Left lung (tissue), 10 donors: ENCODE data around the gene EPB41L4A. TPM values are rescaled to one million over a fixed set of nuclear protein-coding genes. Genes with fewer than 3 reads are reported as not detected.

ENCODE experiments used
- ATAC-seq: fragments of 200-7000 bp; cut with Tn5 transposase; one replicate; pipeline ENCODE4 v1.9.1; 2020; ENCODE audit warnings: moderate library complexity
- DNase-seq, 4 donors: peaks; one replicate each; pipeline ENCODE4 v3.0.0-alpha.2; 2013 to 2020
- H3K27ac ChIP-seq, 2 donors: fragments of 200-600 bp; sonication (generic) in 1 of 2; one replicate each; pipeline versions ENCODE4 v1.5.0 to v1.8.0; 2020 to 2021
- H3K27me3 ChIP-seq, 2 donors: fragments of 200-600 bp; sonication (generic) in 1 of 2; one replicate each; pipeline versions ENCODE4 v1.5.0 to v1.8.0; 2020 to 2021
- H3K36me3 ChIP-seq, 2 donors: fragments of 200-600 bp; sonication (generic) in 1 of 2; one replicate each; pipeline versions ENCODE4 v1.5.0 to v1.8.0; 2020 to 2021
- H3K4me1 ChIP-seq, 2 donors: fragments of 200-600 bp; one replicate each; pipeline ENCODE4 v1.8.0; 2021
- H3K4me3 ChIP-seq, 2 donors: fragments of 200-600 bp; sonication (generic) in 1 of 2; one replicate each; pipeline versions ENCODE4 v1.5.0 to v1.8.0; 2020 to 2021; ENCODE audit warnings: mild to moderate bottlenecking in 1 of 2
- H3K9me3 ChIP-seq, 2 donors: fragments of 200-600 bp; sonication (generic) in 1 of 2; one replicate each; pipeline versions ENCODE4 v1.5.0 to v1.8.0; 2020 to 2021
- intact Hi-C, 2 donors: fragments of 100-400 bp; cut with DNase I; formaldehyde crosslinking; loops; one replicate each; pipeline versions ENCODE4 v1.11.2 to v1.14.2; 2022
- polyA plus RNA-seq, 6 donors: library from polyadenylated mRNA; unstranded; fragments of 120-200 nt; gene quantifications; one replicate each; pipeline ENCODE4 v1.2.1, GENCODE V29; 2013; ENCODE audit not compliant: insufficient read length in 6 of 6
- total RNA-seq, 2 donors: library from RNA; stranded (reverse); fragmentation: NEBNext Ultra II Directional; extraction: Animal tissue kit (Norgen Biotek cat#: 25700); gene quantifications; one replicate each; pipeline ENCODE4 v1.2.1, GENCODE V29; 2021
- TF ChIP-seq, protein P1 (sequence below), 2 donors: fragments of 200-600 bp; sonication (generic) in 1 of 2; IDR thresholded peaks; one replicate each; pipeline versions ENCODE4 v1.5.0 to v1.8.0; 2021; ENCODE audit warnings: antibody characterized with exemption in 2 of 2
- donor health status: DM: no; HTN: yes; CAD: no.
- donor health status: DM: no; HTN: no; CAD: no.

The EPB41L4A gene
- total and polyA plus RNA-seq, 8 donors, result 13.6 to 31.3 (median 17.6) TPM

DNA sequence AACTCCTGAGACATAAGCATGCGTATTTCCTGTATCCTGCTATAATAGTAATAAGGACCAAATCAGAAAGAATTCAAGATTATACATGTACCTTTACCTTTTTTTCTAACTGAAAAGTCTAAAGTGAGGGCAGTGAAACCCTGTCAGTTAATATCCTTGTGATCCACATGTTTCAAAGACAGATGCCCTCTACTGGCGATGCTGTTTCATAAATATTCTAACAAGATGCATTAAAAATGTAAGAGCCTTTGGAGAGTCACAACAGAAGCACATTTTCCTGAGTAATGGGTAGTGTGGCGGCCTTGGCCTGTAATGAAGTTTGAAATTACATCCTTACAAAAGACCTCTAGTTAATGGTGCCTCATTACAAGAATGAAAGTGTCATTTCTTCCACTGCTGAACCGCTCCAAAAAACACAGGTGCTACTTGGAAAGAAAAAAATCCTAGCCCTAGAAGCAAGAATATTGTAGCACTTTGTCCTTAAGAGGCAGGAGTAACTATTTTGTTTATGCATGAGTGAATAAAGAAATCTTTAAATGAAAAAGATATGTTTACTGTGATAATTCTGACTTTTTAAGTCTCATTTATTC is 232.6 kb downstream of the EPB41L4A start:
- Histone ChIP-seq H3K36me3 (no peaks in the 10 kb centered on the region), H3K4me3 (no peak overlapping the region), H3K9me3 (no peaks in the 10 kb centered on the region), H3K27me3 (no peaks in the 10 kb centered on the region), H3K27ac (no peak overlapping the region), H3K4me1 (no peaks in the 10 kb centered on the region)
- peak in 1 of 4 donors; percentile 39 for DNase-seq
- TF ChIP-seq, protein P1, sequence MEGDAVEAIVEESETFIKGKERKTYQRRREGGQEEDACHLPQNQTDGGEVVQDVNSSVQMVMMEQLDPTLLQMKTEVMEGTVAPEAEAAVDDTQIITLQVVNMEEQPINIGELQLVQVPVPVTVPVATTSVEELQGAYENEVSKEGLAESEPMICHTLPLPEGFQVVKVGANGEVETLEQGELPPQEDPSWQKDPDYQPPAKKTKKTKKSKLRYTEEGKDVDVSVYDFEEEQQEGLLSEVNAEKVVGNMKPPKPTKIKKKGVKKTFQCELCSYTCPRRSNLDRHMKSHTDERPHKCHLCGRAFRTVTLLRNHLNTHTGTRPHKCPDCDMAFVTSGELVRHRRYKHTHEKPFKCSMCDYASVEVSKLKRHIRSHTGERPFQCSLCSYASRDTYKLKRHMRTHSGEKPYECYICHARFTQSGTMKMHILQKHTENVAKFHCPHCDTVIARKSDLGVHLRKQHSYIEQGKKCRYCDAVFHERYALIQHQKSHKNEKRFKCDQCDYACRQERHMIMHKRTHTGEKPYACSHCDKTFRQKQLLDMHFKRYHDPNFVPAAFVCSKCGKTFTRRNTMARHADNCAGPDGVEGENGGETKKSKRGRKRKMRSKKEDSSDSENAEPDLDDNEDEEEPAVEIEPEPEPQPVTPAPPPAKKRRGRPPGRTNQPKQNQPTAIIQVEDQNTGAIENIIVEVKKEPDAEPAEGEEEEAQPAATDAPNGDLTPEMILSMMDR (IDR thresholded peaks at IDR 0.05), result peak; percentile 14 to 36
- peak; percentile 62 for ATAC-seq
- intact Hi-C loops, result no loop called here

DNA sequence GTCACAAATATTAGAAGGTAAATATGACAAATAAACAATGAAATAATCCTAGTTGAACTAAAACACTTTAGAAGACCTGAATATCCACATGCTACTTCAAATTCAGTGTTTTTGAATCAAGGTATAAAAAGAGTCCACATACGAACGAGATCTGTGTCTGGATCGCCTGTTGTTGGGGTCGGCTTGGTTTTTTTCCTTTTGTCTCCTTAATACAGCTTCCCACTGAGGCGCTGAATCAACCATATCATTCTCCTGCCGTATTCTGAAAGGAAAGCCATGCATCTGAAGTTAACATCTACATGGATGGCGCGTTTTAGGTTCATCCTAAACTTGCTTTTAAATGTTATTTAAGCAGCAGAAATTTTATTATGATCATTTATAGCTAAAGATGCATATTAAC is 235.2 kb downstream of the EPB41L4A start:
- Histone ChIP-seq H3K27me3 (no peaks in the 10 kb centered on the region), H3K27ac (no peak overlapping the region), H3K9me3 (no peaks in the 10 kb centered on the region), H3K4me1 (no peaks in the 10 kb centered on the region), H3K36me3 (no peaks in the 10 kb centered on the region), H3K4me3 (no peak overlapping the region)
- TF ChIP-seq, protein P1 (IDR thresholded peaks at IDR 0.05), result no peak
- intact Hi-C loops, result no loop called here
- no peak for ATAC-seq
- no peak for DNase-seq

DNA sequence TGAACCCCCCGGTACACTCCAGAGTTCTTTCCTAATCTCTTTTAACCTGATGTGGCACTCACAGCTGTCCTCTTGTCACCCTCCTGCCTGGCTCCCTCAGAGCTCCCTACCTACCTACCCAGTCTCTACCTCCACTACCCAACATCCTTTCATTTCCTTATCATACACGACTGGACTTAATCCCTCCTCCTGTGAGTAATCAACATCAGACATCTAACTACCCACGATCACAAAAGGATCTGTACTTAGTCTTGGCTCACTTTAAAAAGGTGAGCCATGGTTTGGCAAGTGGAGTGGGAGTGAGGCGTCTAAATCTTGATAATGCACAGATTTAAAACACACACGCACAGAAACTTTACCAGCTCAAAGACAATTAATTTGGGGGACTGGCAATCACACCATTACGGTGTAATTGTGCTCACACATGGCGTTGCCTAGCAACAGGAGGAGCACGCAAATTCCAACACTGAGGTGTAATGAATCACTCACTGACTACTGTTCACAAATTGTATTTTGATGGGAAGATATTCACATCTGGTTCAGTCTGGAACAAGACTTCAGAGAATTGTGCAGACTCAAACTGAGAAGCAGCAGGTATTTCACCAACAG is 235.9 kb downstream of the EPB41L4A start:
- no peak overlapping the region for H3K4me3 ChIP-seq
- H3K9me3 ChIP-seq, result no peaks in the 10 kb centered on the region
- no peaks in the 10 kb centered on the region for H3K36me3 ChIP-seq
- no peaks in the 10 kb centered on the region for H3K27me3 ChIP-seq
- intact Hi-C loops, result no loop called here
- H3K27ac ChIP-seq, result no peak overlapping the region
- TF ChIP-seq, protein P1 (IDR thresholded peaks at IDR 0.05), result no peak
- no peak for DNase-seq
- peak; percentile 16 for ATAC-seq
- H3K4me1 ChIP-seq, result no peaks in the 10 kb centered on the region

DNA sequence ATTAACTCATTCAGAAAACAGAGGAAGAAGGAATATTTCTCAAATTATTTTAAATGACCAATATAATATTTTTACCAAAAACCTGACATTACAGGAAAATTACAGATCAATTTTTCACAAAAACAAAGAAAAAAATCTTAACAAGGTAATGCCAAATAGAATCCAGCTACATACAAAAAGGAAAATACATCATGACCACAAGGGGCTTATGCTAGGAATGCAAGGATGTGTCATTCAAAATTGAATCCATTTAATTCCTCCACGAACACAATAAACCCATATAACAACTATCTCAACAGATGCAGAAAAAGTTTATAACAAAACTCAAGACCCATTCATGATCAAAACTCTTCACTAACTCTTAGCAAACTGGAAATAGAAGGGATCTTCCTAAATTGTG is 239.8 kb downstream of the EPB41L4A start:
- Histone ChIP-seq H3K27me3 (no peaks in the 10 kb centered on the region), H3K9me3 (no peaks in the 10 kb centered on the region), H3K27ac (no peak overlapping the region), H3K36me3 (no peaks in the 10 kb centered on the region), H3K4me1 (no peaks in the 10 kb centered on the region), H3K4me3 (no peak overlapping the region)
- ATAC-seq (no peak), DNase-seq (no peak)
- intact Hi-C loops, result no loop called here
- TF ChIP-seq, protein P1 (IDR thresholded peaks at IDR 0.05), result no peak

DNA sequence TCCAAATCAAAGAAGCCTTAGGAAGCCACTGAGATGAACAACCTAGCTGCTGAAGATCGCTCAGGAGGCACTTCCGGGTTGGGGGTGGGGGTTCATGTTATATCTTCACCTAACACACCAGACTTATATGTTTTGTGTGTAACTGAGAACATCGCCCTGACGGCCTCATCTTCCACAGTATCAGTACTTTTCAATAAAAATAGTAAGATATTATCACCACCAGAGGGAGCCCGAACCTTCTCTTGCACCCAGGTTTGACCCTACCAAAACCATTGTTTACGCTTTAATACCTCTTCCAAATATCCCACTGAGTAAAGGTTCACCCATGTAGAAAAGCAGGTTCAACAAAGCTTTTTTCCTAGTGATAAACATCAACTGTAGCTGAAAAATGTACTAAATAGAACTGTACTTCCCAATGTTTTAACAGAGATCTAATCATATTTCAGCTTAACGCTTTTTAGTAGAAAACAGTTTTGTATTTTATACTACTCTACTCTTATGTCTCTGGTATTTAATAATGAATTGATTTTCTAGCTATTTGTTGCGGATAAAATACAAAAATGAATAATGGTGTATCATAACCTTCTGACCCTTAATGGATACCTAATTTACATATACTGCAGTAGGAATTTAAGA is 244.0 kb downstream of the EPB41L4A start:
- no peak overlapping the region for H3K27ac ChIP-seq
- DNase-seq (peak in 2 of 4 donors; percentile 46 to 59), ATAC-seq (peak; percentile 78)
- no peaks in the 10 kb centered on the region for H3K9me3 ChIP-seq
- H3K4me1 ChIP-seq, result no peaks in the 10 kb centered on the region
- TF ChIP-seq, protein P1 (IDR thresholded peaks at IDR 0.05), result peak; percentile 30 to 52
- H3K4me3 ChIP-seq, result no peak overlapping the region
- no peaks in the 10 kb centered on the region for H3K27me3 ChIP-seq
- intact Hi-C loops, result no loop called here
- no peaks in the 10 kb centered on the region for H3K36me3 ChIP-seq
